ENCODE data around the gene AGPAT2.

Gene AGPAT2

DNA sequence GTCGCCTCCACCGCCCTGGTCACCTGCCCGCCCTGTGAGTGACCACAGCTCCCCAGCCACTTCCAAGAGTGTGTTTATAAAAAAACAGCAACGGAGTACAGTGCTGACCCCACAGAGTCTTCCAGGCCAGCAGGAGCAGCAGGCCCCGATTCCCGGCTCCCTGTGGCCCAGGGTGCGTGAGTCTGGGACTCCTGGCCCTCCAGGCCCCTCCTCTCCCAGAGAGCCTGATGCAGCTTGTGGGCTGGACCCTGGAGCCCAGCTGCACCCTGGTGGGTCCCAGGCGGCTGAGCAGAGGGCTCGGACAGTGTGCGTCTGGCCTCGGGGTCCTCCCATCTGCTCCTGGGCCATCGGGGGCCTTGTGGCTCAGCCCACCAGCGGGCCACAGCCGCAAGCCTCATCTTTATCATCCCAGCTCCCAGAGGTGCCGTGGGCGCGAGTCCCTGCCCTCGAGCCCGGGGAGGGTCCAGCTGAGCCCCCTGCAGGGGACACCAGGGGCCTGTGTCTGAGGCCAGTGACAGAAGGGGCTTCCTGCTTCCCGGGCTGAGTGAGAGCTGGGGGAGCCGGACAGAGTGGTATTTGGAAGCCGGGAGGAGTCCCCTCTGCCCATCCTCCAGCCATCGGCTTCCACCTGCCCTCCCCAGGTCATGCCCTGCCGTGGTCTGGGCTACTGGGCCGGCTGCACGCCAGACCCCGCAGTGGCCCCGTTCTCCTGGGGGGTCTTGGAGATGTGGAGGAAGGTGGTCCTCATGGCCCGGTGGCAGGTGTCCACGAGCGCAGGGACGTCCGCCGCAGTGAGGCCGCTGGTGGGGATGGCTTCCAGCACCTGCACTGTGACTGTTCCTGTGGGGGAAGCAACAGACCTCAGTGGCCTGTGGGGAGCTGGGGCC is 13.9 kb downstream of the AGPAT2 start:
- TF ChIP-seq CTCF (IDR thresholded peaks at IDR 0.05; ENCODE audit: control insufficient read depth, extremely low read depth, insufficient read depth), result no peak
- no peak overlapping the region for H3K4me3 ChIP-seq (ENCODE audit: low read depth, low read length)
- no peak for DNase-seq (ENCODE audit: low read depth)

DNA sequence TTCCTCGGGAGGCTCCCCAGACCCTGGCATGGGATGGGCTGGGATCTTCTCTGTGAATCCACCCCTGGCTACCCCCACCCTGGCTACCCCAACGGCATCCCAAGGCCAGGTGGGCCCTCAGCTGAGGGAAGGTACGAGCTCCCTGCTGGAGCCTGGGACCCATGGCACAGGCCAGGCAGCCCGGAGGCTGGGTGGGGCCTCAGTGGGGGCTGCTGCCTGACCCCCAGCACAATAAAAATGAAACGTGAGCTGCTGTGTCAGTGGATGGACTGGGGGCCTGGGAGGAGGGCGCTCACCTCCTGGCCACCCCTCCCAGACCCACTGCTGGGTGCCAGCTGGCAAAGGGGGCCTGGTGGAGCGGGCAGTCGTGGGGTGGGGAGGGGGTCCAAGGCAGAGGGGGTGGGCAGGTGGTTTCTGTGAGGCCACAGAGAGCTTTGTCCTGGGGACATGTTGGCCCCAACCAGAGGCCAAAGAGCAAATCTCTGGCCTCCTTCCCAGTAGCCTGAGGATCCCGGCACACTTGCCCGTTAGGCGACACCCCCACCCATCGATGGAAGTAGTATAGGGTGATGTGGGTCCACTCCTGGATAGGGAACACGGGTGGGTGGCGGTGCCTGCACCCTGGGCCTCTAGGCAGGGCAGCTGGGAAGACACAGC is 14.7 kb downstream of the AGPAT2 start:
- no peak for DNase-seq (ENCODE audit: low read depth)
- no peak overlapping the region for H3K4me3 ChIP-seq (ENCODE audit: low read depth, low read length)
- TF ChIP-seq CTCF (IDR thresholded peaks at IDR 0.05; ENCODE audit: control insufficient read depth, extremely low read depth, insufficient read depth), result no peak

- H3K4me3 ChIP-seq (ENCODE audit: low read depth, low read length), result no peak overlapping the region
- peak; percentile 65 for TF ChIP-seq CTCF (IDR thresholded peaks at IDR 0.05; ENCODE audit: control insufficient read depth, extremely low read depth, insufficient read depth)
- no peak for DNase-seq (ENCODE audit: low read depth)
These were observed 15.4 kb downstream of the AGPAT2 start for GRCh38 chr9:136671646-136672430.

DNA sequence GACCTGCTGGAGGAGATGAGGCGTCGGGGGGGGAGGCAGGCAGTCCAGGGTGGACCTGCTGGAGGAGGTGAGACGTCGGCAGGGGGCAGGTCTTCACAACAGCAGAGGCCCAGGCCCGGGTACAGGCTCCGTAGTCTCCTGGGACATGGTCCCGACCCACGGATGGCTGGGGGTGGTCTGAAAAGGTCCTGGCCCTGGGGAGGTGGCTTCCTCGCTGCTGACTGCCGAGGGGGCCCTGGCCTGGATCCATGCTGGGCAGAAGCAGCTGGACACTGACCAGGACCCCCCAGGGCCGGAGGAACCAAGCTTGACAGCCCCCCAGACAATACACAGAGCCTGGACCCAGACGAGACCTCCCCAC is 16.0 kb downstream of the AGPAT2 start:
- H3K4me3 ChIP-seq (ENCODE audit: low read depth, low read length), result no peak overlapping the region
- TF ChIP-seq CTCF (IDR thresholded peaks at IDR 0.05; ENCODE audit: control insufficient read depth, extremely low read depth, insufficient read depth), result no peak
- no peak for DNase-seq (ENCODE audit: low read depth)

DNA sequence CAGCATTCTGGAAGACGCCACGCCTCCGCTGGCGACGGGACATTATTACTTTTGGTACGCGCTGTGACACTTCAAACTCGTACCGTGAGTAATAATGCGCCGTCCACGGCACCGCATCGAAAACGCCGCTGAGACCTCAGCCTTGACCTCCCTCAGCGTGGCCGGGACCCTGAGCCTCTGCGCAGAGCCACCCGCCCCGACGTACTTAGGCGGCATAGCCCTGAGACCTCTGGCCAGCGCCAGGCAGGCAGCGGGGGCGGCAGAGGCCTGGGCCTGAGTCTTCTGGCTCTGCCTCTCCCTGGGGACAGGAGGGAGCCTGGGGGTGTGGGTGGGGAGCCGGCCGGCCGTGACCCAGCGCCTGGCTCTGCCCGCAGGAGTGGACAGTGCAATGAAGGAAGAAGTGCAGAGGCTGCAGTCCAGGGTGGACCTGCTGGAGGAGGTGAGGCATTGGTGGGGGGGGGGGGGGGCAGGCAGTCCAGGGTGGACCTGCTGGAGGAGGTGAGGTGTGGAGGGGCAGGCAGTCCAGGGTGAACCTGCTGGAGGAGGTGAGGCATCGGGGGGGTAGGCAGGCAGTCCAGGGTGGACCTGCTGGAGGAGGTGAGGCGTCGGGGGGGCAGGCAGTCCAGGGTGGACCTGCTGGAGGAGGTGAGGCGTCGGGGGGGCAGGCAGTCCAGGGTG is 16.5 kb downstream of the AGPAT2 start:
- no peak overlapping the region for H3K4me3 ChIP-seq (ENCODE audit: low read depth, low read length)
- no peak for DNase-seq (ENCODE audit: low read depth)
- no peak for TF ChIP-seq CTCF (IDR thresholded peaks at IDR 0.05; ENCODE audit: control insufficient read depth, extremely low read depth, insufficient read depth)

- H3K4me3 ChIP-seq (ENCODE audit: low read depth, low read length), result no peak overlapping the region
- no peak for DNase-seq (ENCODE audit: low read depth)
- TF ChIP-seq CTCF (IDR thresholded peaks at IDR 0.05; ENCODE audit: control insufficient read depth, extremely low read depth, insufficient read depth), result no peak
These were observed 17.3 kb downstream of the AGPAT2 start for GRCh38 chr9:136669791-136670464.
